ENCODE data around the gene SPRR4. TPM values are rescaled to one million over a fixed set of nuclear protein-coding genes. Genes with fewer than 3 reads are reported as not detected.

Gene SPRR4
- total RNA-seq, 1 donor from 2014 or later, result not detected

DNA sequence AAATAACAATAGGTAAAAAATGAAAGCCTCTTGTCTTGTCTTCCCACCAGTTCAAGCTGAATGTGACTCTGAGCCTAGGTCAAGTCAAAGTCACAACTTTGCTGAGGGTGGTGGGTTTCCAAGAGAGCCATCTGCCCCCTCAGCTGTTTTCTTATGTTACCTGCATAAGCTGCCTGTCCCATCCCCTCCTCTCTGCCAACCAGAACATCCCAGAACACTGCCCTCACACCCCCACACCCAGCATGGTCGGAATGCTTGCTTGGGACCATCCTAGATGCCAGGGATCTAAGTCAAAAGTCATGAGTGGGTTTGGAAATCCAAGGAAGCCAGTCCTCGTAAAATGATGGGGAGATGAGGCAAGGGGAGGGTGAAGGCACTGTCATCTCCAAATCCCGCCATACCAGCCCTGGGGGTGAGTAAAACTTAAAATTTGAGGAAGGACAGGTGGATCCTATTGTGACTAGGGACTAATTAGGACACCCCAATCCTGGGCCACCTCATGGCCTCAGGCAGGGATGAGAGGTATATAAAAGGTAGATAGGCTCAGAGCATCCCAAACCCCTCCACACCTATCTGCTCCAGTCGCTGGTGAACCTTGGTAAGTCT, 23.7 kb upstream of the SPRR4 start, which contains the start of gene SPRR5:
TSS of gene SPRR5 (plus strand) at position 556 of the 606 bp plus-strand sequence. CDS start 1,349 bp downstream, outside the sequence.
- Mint-ChIP-seq H3K27me3 (ENCODE audit: unreplicated experiment) (peaks cover 9% of the 10 kb centered on the region), H3K4me3 (ENCODE audit: unreplicated experiment) (no peak within 1 kb of the TSS), H3K36me3 (ENCODE audit: unreplicated experiment) (no peaks in the 10 kb centered on the region), H3K4me1 (ENCODE audit: low read depth, unreplicated experiment) (no peaks in the 10 kb centered on the region), H3K9me3 (ENCODE audit: unreplicated experiment) (peaks cover 4% of the 10 kb centered on the region), H3K27ac (ENCODE audit: unreplicated experiment) (no peak within 1 kb of the TSS)
- no peak for DNase-seq
- TF ChIP-seq, protein P1, sequence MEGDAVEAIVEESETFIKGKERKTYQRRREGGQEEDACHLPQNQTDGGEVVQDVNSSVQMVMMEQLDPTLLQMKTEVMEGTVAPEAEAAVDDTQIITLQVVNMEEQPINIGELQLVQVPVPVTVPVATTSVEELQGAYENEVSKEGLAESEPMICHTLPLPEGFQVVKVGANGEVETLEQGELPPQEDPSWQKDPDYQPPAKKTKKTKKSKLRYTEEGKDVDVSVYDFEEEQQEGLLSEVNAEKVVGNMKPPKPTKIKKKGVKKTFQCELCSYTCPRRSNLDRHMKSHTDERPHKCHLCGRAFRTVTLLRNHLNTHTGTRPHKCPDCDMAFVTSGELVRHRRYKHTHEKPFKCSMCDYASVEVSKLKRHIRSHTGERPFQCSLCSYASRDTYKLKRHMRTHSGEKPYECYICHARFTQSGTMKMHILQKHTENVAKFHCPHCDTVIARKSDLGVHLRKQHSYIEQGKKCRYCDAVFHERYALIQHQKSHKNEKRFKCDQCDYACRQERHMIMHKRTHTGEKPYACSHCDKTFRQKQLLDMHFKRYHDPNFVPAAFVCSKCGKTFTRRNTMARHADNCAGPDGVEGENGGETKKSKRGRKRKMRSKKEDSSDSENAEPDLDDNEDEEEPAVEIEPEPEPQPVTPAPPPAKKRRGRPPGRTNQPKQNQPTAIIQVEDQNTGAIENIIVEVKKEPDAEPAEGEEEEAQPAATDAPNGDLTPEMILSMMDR (IDR thresholded peaks at IDR 0.05; ENCODE audit: partially characterized antibody, unreplicated experiment), result no peak

DNA sequence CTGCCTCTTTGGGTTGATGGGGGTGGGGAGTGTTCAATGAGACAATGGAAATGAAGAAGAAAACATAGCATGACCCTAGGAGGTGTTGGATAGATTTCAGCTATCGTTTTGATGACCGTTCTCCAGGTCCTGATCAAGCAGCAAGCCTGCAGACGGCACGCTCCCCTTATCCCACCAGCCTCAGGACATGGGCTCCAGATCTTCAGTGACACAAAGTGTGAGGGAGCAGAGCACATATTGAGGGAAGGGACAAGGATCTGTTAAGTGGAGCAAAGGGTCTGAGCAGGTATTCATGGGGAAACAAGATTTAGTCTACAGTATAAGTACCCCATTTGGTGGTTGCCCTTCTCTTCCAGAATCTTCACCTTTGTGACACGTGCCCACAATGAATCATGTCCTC, 18.7 kb upstream of the SPRR4 start:
- Mint-ChIP-seq H3K36me3 (ENCODE audit: unreplicated experiment) (no peaks in the 10 kb centered on the region), H3K4me1 (ENCODE audit: low read depth, unreplicated experiment) (no peaks in the 10 kb centered on the region), H3K9me3 (ENCODE audit: unreplicated experiment) (peaks cover 4% of the 10 kb centered on the region), H3K27me3 (ENCODE audit: unreplicated experiment) (peaks cover 7% of the 10 kb centered on the region), H3K27ac (ENCODE audit: unreplicated experiment) (no peak overlapping the region), H3K4me3 (ENCODE audit: unreplicated experiment) (no peak overlapping the region)
- TF ChIP-seq, protein P1 (IDR thresholded peaks at IDR 0.05; ENCODE audit: partially characterized antibody, unreplicated experiment), result no peak
- DNase-seq, result no peak

DNA sequence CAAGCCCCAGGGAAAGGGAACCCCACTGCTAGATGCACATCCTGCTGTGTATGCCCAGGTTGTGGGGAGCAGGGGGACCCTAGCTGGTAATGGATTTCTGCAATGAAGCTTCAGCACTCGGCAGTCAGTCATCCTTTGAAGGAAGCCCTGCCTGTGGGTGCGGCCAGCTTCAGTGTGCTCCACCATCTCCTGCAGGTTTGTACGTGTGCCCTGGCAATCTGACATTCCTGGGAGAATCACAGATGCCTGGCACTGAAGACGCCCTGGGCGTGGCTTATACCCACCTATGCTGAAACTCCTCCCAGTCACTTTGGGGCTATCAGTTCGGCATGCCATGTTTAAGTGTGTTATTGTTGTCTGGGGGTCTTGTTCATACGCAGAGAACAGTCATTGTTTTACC, 16.7 kb upstream of the SPRR4 start:
- no peak for DNase-seq
- TF ChIP-seq, protein P1 (IDR thresholded peaks at IDR 0.05; ENCODE audit: partially characterized antibody, unreplicated experiment), result no peak
- Mint-ChIP-seq H3K9me3 (ENCODE audit: unreplicated experiment) (no peaks in the 10 kb centered on the region), H3K4me3 (ENCODE audit: unreplicated experiment) (no peak overlapping the region), H3K27me3 (ENCODE audit: unreplicated experiment) (peaks cover 7% of the 10 kb centered on the region), H3K36me3 (ENCODE audit: unreplicated experiment) (no peaks in the 10 kb centered on the region), H3K4me1 (ENCODE audit: low read depth, unreplicated experiment) (no peaks in the 10 kb centered on the region), H3K27ac (ENCODE audit: unreplicated experiment) (no peak overlapping the region)

DNA sequence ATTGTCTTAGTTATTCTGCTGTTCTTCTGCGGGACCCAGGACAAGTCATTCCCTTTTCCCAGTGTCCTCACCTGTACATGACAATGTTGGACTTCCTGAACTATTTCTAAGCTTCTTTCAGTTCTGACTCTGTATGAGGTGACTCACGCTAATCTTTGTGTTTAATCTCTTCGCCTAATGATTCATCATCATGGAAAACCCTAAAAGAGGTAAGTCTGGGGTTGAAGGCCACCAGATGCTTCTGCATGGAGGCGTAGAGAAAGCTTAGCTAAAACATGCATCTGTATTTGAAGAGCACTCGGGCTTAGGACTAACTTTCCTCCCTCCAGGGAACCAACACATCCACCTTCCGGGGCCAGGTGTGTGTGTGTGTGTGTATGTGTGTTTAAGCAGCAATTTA, 16.0 kb upstream of the SPRR4 start:
- Mint-ChIP-seq H3K9me3 (ENCODE audit: unreplicated experiment) (no peaks in the 10 kb centered on the region), H3K4me3 (ENCODE audit: unreplicated experiment) (no peak overlapping the region), H3K36me3 (ENCODE audit: unreplicated experiment) (no peaks in the 10 kb centered on the region), H3K27ac (ENCODE audit: unreplicated experiment) (no peak overlapping the region), H3K4me1 (ENCODE audit: low read depth, unreplicated experiment) (no peaks in the 10 kb centered on the region), H3K27me3 (ENCODE audit: unreplicated experiment) (peaks cover 3% of the 10 kb centered on the region)
- TF ChIP-seq, protein P1 (IDR thresholded peaks at IDR 0.05; ENCODE audit: partially characterized antibody, unreplicated experiment), result no peak
- DNase-seq, result no peak

DNA sequence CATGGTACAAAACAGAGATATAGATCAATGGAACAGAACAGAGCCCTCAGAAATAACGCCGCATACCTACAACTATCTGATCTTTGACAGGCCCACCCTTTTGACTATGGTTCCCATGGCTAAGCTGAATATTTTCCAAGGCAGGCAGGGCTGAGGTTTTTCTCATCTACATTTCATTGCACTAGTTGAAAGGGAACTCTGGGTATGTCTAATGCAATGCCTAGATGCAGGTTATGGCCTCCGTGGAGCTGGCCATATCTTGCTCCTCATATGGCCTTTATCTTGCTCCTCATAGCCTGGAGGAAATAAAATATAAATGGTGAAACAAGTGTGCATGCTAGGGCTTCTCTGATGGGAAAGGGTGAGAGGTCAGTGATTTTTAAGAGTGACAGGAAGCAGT, 12.9 kb upstream of the SPRR4 start:
- no peak for DNase-seq
- H3K27me3 Mint-ChIP-seq (ENCODE audit: unreplicated experiment), result peaks cover 5% of the 10 kb centered on the region
- H3K9me3 Mint-ChIP-seq (ENCODE audit: unreplicated experiment), result no peaks in the 10 kb centered on the region
- H3K27ac Mint-ChIP-seq (ENCODE audit: unreplicated experiment), result no peak overlapping the region
- no peaks in the 10 kb centered on the region for H3K4me1 Mint-ChIP-seq (ENCODE audit: low read depth, unreplicated experiment)
- no peaks in the 10 kb centered on the region for H3K36me3 Mint-ChIP-seq (ENCODE audit: unreplicated experiment)
- TF ChIP-seq, protein P1 (IDR thresholded peaks at IDR 0.05; ENCODE audit: partially characterized antibody, unreplicated experiment), result no peak
- no peak overlapping the region for H3K4me3 Mint-ChIP-seq (ENCODE audit: unreplicated experiment)

All from glutamatergic neuron (in vitro differentiated cells).